ENCODE results near the gene RNLS.

The RNLS gene

GRCh38 chr10:88260329-88261051 lies 322.6 kb downstream of the RNLS start:
- DNase-seq (ENCODE audit: low read depth in 2 of 2), result no peak

GRCh38 chr10:88259381-88259780 lies 323.7 kb downstream of the RNLS start:
- DNase-seq (ENCODE audit: low read depth in 2 of 2), result no peak

GRCh38 chr10:88256886-88257285 lies 326.2 kb downstream of the RNLS start:
- no peak for DNase-seq (ENCODE audit: low read depth in 2 of 2)

GRCh38 chr10:88256013-88256680 lies 327.0 kb downstream of the RNLS start:
- DNase-seq (ENCODE audit: low read depth in 2 of 2), result no peak

- DNase-seq (ENCODE audit: low read depth in 2 of 2), result no peak
These were observed 329.0 kb downstream of the RNLS start for GRCh38 chr10:88254091-88254490.

GRCh38 chr10:88253622-88254021 lies 329.5 kb downstream of the RNLS start:
- no peak for DNase-seq (ENCODE audit: low read depth in 2 of 2)

GRCh38 chr10:88253128-88253527 lies 330.0 kb downstream of the RNLS start:
- no peak for DNase-seq (ENCODE audit: low read depth in 2 of 2)

- DNase-seq (ENCODE audit: low read depth in 2 of 2), result no peak
These were observed 333.7 kb downstream of the RNLS start for GRCh38 chr10:88249450-88249849.

- DNase-seq (ENCODE audit: low read depth in 2 of 2), result no peak
These were observed 336.4 kb downstream of the RNLS start for GRCh38 chr10:88246675-88247074.

GRCh38 chr10:88245974-88246511 lies 337.1 kb downstream of the RNLS start:
- no peak for DNase-seq (ENCODE audit: low read depth in 2 of 2)

- DNase-seq (ENCODE audit: low read depth in 2 of 2), result no peak
These were observed 338.1 kb downstream of the RNLS start for GRCh38 chr10:88244781-88245625.

- DNase-seq (ENCODE audit: low read depth in 2 of 2), result no peak
These were observed 339.0 kb downstream of the RNLS start for GRCh38 chr10:88243836-88244730.

- no peak for DNase-seq (ENCODE audit: low read depth in 2 of 2)
These were observed 339.8 kb downstream of the RNLS start for GRCh38 chr10:88243202-88243744.

- no peak for DNase-seq (ENCODE audit: low read depth in 2 of 2)
These were observed 341.6 kb downstream of the RNLS start for GRCh38 chr10:88241501-88241900.

GRCh38 chr10:88239212-88239611 lies 343.9 kb downstream of the RNLS start:
- DNase-seq (ENCODE audit: low read depth in 2 of 2), result no peak

- no peak for DNase-seq (ENCODE audit: low read depth in 2 of 2)
These were observed 344.6 kb downstream of the RNLS start for GRCh38 chr10:88238615-88238914.

GRCh38 chr10:88237896-88238614 lies 345.1 kb downstream of the RNLS start:
- DNase-seq (ENCODE audit: low read depth in 2 of 2), result no peak

GRCh38 chr10:88236121-88236743 lies 346.9 kb downstream of the RNLS start:
- no peak for DNase-seq (ENCODE audit: low read depth in 2 of 2)

- DNase-seq (ENCODE audit: low read depth in 2 of 2), result no peak
These were observed 348.8 kb downstream of the RNLS start for GRCh38 chr10:88234297-88234696.

- DNase-seq (ENCODE audit: low read depth in 2 of 2), result no peak
These were observed 349.2 kb downstream of the RNLS start for GRCh38 chr10:88233870-88234269.

Data from stimulated activated CD4-positive, alpha-beta T cell treated with anti-CD3 and anti-CD28 coated beads, Interleukin-15, amount 100 ng/mL, for 48 hours (primary cell).